GM21825 (cell line): ENCODE results near the gene PRR13.
"Not testable (repeated sequence)": the region's sequence is repeated elsewhere in the genome, so short reads cannot be mapped to it uniquely, and the experiment has no call there.

ENCODE experiments used
- ATAC-seq: cut with Tn5 transposase; IDR thresholded peaks from one replicate; pipeline ENCODE4 v1.9.1; 2021; ENCODE audit warnings: mild to moderate bottlenecking, moderate library complexity; ENCODE audit not compliant: unreplicated experiment

Gene PRR13

DNA sequence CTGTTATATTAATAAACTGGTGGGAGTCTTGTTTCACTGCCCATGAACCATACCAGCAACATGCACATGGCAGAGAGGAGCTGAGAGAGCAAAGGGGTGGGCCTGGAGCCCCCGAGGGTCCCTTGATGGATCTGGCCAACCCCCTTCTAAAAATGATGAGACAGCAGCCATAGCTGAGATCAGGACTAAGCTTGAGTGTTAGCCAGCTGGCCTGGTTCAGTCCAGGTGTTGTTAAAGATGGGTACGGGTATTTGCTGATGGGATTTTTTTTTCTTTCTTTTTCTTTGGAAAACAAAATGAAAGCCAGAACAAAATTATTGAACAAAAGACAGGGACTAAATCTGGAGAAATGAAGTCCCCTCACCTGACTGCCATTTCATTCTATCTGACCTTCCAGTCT is 26.3 kb downstream of the PRR13 start:
- ATAC-seq, result no peak

- no peak for ATAC-seq
Measured at GRCh38 chr12:53468282-53468681, 26.7 kb downstream of the PRR13 start.

- no peak for ATAC-seq
Measured at GRCh38 chr12:53472056-53472582, 30.6 kb downstream of the PRR13 start.

- no peak for ATAC-seq
Measured at GRCh38 chr12:53474077-53474476, 32.5 kb downstream of the PRR13 start.

DNA sequence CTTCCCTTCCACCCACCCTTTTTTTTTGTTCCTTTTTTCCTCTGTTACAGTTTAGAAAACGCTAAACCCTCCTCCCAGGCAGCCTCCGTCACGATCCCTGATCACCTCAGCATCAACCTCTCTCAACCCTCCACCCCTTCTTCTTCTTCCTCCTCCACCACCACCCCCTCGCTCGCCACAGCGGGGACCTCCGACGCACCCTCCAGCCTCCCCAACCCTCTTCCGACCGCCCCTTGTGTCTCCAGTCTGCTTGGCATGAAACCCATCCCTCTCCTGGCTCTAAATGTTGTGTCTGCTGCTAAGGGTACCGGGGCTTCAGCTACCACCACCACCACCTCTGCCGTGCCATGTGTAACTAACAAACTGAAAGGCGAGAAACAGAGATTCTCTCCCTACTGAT is 33.3 kb downstream of the PRR13 start:
- ATAC-seq, result no peak

DNA sequence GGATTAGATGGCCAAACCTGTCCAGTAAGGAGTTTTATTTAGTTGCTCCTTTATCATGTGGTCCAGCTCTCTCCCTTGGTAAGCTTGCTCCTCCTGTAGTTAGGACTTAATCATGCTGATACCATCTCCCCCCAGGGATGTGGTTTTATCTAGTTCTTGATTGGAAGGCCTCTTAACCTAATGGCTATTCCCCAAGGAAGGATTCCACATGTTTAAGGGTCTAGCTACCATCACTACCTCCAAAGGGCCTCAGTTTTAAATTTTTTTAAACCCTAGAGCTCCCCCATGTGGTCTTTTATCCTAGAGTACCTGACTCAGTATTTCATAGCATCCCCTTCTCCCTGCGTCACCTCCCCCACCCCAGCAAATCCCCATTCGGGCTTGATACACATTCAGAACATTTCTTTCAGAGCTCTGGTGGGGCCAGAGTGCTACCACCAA is 35.3 kb downstream of the PRR13 start:
- ATAC-seq, result no peak

- no peak for ATAC-seq
Measured at GRCh38 chr12:53478865-53479264, 37.3 kb downstream of the PRR13 start.

- no peak for ATAC-seq
Measured at GRCh38 chr12:53479331-53479730, 37.8 kb downstream of the PRR13 start.

DNA sequence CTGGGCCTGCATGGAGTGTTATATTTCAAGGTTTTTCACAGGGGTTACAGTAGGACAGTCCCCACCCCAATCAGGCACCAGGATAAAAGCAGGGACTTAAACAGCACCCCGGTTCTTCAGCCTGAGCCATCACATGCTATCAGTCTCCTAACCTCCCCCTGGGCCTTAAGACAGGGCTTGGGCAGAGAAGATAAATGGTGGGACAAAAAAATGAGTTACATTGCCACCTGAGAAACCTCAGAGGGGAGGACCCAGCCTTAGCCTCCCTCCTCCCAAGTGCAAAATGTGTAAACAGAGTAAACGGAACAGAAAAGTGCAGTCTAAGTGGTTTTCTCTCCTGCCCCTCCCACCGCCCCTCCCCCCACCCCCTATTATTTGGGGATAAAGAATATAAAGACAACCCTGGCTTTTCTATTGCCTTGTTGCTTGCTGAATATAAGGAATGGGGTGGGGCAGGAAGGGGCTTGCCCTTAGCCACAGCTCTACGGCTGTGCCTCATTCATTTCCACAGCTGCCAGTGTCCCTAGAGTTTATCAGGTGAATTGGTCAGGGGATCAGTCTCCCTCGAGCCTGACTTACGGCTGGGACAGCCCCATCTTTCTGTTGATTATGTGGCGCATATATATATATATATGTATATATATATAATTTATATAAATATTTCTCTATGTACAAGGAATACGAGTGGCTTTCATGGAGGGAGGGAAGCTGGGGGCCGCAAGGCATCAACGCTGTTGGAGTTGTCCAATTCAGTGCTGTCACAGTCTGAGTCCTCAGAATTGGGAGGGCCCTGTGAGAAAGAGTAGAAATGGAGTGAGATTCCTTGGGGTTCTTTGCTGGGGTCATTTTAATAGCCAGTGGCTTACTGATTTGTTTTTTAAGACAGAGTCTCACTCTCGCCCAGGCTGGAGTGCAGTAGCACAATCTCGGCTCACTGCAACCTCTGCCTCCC is 39.2 kb downstream of the PRR13 start:
- ATAC-seq, result no peak

- ATAC-seq, result not testable (repeated sequence)
Measured at GRCh38 chr12:53481458-53481857, 39.9 kb downstream of the PRR13 start.

GRCh38 chr12:53481939-53482586 is 40.5 kb downstream of the PRR13 start:
- ATAC-seq, result no peak

DNA sequence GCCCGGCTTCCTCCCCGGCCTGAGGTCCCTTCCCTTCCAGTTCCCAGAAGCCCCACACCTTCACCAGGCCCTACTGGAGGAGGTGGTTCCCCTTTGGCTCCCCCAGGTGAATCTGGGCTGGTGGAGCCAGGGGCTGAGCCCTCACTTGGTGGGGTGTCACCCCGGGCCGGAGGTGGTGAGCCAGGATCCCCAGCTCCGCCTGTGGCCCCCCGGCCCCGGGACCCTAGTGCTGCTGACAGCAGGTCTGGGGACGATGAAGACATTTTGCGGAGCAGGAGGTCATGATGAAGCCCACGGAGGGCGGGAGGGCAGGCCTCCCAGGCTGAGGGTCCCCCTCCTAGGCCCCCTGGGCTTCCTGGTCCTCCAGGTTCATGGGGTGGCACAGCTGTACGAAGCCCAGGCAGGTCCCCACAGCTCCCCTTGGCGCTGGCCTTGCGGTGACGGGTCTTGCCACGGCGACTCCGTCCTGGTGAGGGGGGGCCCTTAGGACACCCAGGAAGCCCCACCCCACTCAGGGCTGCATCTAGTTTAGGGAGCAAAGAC is 41.2 kb downstream of the PRR13 start:
- no peak for ATAC-seq

DNA sequence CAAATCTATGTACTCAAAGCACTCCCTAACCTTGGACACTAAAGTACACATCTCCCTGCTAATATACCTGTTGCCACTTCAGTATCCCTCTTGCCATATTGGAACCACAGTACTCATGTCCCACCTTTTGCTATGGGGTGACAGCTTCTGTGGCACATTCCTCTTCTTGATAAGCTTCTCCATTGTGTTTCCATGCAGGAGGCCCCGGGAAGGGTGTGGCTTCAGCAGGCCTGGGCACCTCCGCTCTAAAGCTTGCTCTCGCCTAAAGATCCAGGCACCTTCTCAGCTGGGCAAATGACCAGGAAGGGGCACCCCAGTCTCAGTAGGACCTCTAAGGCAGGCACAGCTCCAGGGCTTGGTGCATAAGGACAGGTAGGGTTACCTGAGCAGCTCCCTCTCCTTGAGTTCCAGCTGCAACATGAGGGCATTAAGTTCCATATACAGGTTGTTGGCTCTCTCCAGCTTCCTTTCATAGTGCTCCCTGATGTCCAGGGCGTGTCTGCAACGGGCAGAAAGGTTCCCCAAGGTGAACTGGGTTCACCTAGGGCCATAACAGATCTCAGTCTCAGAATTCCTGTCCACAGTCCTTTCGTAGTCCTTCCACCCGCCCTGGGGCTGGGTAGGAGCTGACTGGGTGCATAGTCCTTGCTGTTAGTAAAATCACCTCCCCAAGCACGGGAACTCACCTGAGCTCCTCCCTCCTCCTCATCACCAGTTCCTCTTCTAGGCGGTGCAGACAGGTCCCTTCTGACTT is 41.9 kb downstream of the PRR13 start:
- no peak for ATAC-seq

DNA sequence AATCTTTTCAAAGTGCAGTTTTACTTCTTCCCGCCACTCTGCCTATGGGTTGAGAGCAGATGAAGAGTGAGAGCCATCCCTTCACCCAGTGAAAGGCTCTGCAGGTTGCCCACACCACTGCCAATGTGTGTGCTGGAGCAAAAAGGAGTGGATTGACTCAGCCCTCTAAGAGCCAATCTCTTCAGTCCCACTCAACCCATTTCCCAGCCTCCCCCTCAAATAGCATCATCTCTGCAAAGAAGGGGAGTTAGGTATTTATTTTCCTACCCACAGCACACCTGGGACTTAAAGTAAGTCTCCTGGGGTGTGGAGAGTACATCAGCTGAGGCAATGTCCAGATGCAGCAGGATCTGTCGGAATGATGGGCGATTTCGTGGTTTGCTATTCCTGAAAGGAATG is 42.4 kb downstream of the PRR13 start:
- no peak for ATAC-seq

DNA sequence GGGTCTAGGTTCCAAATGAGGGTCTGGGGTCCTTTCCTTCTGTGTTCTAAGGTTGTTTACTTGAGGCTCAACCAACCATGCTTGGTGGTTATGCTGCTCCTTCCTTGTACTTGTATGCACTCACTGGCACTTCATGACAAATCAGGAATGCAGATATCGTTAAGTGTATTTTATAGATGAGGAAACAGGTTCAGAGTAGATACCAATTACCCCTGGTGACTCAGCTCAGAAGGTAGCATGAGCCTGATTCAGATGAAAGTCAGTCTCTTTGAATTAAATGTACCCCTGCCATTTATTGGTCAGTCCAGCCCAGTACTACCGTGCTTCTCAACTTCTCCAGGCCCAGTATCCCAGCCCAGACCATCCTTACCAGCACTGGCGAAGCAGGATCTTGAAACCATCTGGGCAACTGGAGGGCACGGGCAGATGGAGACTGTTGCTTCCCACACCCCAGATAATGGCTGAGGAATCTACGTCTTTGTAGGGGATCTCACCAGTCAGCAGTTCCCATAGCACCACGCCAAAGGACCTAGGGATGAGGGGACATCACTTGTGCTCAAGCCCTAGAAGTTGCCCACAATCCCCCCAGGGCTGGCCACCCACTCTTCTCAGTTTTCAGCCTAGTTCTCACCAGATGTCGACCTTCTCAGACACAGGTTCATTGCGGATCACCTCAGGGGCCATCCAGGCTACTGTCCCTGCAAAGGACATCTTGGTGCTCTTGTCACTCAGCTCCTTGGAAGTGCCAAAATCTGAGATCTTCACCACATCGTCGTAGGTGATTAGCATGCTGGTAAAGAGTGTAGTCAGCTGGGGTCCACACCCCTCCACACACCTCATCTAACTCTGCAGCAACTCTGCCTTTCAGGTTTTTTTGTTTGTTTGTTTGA is 43.4 kb downstream of the PRR13 start:
- no peak for ATAC-seq

DNA sequence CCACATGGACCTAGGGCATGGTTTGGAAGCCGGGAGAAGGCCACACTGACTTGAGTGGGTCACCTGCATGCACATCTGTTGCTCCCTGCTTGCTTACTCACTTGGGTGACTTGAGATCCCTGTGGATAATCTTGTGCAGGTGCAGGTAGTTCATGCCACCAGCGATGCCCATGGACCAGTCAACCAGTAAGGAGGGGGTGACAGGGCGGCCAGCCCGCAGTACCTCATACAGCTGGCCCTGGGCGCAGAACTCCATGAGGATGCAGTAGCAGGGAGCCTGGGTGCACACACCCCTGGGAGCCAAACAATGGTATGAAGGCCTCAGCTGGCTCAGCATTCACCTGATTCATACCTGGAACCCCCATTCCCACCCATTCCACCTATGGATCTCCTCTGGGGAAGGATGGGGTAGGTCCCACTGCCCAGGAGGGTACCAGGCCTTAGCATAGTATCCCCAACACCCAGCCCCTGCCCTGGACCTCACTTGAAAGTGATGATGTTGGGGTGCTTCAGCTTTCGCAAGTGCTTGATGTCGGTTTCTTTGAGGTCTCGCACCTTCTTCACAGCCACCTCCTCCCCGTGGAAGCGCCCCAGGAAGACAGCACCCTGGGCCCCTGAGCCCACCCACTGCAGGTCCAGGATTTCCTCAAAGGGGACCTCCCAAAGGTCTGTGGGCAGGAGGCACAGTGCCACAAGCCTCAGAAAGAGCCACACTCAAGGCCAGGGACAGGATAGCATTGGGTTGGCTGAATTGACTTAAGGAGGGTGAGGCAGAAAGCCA is 44.6 kb downstream of the PRR13 start:
- no peak for ATAC-seq

GRCh38 chr12:53486736-53487487 is 45.4 kb downstream of the PRR13 start:
- no peak for ATAC-seq

GRCh38 chr12:53489242-53489864 is 47.8 kb downstream of the PRR13 start:
- no peak for ATAC-seq
